ENCODE results near the gene ACSF3.

ACSF3 gene

DNA sequence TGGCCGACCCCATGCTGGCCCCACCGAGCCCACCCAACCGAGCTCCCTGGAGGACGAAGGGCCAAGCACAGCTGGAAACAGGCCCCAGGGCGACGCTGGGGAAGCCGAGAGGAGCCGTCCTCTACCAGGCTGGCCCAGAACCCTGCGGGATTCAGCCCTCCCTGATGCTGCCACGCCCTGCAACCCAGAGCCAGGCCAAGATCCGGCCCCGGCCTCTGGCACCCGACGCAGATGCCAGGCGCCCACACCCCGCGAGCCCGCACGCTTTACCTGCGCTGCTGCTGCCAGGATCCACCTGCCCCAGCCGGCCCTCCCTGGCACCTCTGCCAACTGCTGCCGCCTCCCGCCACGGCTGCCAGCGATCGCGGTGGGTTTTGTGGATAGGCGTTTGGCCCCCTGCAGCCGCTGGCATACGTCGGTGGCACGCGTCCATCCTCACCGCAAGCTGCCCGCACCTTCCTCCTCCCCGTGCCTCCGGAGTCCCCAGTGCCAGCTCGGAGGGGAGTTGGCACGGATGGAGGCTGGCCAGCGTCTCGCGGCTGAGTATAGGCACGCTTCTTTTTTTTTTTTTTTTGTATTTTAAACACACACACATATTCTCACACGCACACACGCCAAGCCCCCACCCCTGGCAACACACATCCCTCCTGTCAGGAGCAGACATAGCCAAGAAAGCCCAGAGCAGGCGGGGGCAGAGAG, 41.3 kb upstream of the ACSF3 start:
- H3K4me3 ChIP-seq (ENCODE audit: low read length) = peak overlapping the region; percentile 26
- DNase-seq (ENCODE audit: low read depth) = no peak
- TF ChIP-seq, protein P1, sequence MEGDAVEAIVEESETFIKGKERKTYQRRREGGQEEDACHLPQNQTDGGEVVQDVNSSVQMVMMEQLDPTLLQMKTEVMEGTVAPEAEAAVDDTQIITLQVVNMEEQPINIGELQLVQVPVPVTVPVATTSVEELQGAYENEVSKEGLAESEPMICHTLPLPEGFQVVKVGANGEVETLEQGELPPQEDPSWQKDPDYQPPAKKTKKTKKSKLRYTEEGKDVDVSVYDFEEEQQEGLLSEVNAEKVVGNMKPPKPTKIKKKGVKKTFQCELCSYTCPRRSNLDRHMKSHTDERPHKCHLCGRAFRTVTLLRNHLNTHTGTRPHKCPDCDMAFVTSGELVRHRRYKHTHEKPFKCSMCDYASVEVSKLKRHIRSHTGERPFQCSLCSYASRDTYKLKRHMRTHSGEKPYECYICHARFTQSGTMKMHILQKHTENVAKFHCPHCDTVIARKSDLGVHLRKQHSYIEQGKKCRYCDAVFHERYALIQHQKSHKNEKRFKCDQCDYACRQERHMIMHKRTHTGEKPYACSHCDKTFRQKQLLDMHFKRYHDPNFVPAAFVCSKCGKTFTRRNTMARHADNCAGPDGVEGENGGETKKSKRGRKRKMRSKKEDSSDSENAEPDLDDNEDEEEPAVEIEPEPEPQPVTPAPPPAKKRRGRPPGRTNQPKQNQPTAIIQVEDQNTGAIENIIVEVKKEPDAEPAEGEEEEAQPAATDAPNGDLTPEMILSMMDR (conservative IDR thresholded peaks at IDR 0.05; ENCODE audit: low read length) = no peak

DNA sequence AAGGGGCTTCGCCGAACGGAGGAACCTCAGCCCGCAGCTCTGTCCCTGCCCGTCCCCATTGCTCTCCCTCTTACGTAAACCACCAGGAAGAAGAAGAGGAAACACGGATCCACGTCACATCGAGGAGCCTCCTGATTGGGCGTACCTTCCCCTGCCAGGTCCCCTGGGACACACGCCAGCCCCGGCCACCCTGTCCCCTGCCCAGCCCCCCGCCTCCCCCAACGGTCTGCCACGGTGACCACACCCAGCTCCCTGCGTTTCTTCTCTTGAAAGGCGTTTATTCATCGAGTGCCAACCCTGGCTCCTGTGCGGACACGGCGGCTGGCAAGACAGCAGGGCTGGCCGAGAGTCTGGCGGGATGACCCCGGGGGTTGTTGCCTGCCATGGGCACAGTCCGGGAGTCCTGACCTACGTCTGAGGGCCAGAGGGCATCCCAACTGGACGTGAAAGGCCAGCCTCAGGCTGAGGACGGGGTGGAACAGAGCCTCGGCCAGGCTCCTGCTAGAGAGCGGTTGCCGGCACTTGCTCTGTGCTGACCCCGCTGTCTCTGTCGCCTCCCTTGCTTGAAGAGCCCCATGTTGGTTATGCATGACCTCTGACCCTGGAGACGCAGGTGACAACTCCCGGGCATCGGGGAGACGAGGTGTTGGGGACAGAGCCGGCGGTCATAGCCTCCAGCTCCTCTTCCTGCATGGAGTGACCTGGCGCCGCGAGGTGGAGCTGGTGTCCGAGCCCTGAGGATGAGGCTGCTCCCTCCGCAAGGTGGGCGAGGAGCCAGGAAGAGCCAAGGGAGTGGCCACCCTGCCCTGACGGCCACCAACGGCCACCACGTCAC, 40.5 kb upstream of the ACSF3 start:
- H3K4me3 ChIP-seq (ENCODE audit: low read length) = peak overlapping the region; percentile 26
- DNase-seq (ENCODE audit: low read depth) = peak; percentile 10
- TF ChIP-seq, protein P1 (conservative IDR thresholded peaks at IDR 0.05; ENCODE audit: low read length) = no peak

DNA sequence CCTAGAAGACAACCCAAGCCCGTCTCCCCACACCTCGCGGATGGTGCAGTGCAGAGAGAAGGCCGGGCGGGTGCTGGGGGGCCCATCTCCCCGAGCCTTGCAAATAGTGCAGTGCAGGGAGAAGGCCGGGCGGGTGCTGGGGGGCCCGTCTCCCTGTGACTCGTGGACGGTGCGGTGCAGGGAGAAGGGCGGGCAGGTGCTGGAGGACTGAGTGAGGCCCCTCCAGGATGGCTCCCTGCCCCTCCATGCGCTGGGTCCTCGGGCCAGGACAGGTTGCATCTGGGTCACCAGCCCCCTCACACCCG, 40.0 kb upstream of the ACSF3 start:
- TF ChIP-seq, protein P1 (conservative IDR thresholded peaks at IDR 0.05; ENCODE audit: low read length) = no peak
- DNase-seq (ENCODE audit: low read depth) = no peak
- no peak overlapping the region for H3K4me3 ChIP-seq (ENCODE audit: low read length)

DNA sequence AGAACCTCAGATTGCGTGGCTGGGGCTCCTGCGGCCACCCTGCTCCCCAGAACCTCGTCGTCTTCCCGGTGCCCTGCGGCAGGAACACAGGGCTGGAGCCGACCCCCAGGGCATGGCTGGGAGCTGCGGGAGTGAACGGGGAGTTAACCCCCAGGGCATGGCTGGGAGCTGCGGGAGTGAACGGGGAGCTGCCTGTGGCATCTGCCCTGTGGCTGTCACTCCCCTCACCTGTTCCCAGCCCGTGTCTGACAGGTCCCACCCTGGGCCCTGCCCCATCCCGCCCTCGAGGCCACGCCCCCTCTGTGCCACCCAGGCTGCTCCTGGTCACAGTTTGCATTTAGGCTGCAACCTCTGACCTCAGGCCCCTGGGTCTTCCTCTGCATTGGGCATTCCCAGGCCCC, 39.4 kb upstream of the ACSF3 start:
- DNase-seq (ENCODE audit: low read depth) = no peak
- TF ChIP-seq, protein P1 (conservative IDR thresholded peaks at IDR 0.05; ENCODE audit: low read length) = no peak
- no peak overlapping the region for H3K4me3 ChIP-seq (ENCODE audit: low read length)

DNA sequence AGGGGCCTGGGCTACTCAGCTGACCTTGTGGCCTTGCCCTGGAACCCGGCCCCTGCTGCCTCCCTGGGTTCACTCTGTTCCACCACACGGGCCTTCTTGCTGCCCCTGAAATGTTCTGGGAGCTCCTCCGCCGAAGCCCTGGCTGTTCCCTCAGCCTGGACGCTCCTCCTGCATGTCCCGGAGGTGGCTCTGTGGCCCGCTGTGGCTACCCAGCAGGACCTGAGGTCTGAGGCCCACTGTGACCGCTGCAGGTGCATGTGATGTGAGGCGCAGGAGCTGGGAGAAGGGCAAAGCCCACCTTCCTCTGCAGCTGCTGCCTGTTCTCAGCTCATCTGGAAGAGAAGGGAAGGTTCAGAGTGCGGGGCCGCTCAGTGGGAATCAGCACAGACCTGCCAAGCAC, 38.9 kb upstream of the ACSF3 start:
- DNase-seq (ENCODE audit: low read depth) = no peak
- H3K4me3 ChIP-seq (ENCODE audit: low read length) = no peak overlapping the region
- TF ChIP-seq, protein P1 (conservative IDR thresholded peaks at IDR 0.05; ENCODE audit: low read length) = no peak

DNA sequence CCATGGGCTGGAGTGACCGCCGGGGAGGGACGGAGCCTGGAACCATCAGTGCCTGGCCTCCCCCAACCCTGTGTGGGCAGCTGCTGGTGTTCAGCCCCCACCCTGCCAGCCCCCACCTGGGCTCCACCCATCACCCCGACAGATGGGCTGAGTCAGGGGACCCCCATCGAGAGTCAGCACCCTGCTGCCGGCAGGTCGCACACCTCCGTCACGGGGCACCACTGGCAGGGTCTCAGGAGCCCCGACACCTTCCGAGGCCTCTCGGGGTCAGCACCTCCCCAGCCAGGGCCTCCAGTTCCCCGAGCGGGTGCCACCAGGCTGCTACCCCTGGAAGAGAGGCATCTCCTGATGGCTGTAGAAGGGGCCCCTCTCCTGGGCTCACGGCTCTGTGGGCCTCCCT, 38.3 kb upstream of the ACSF3 start:
- no peak overlapping the region for H3K4me3 ChIP-seq (ENCODE audit: low read length)
- no peak for DNase-seq (ENCODE audit: low read depth)
- TF ChIP-seq, protein P1 (conservative IDR thresholded peaks at IDR 0.05; ENCODE audit: low read length) = no peak
